Measurements from ENCODE around the gene WSCD1.

The WSCD1 gene

GRCh38 chr17:6035801-6036394 lies 34.3 kb upstream of the WSCD1 start:
- Histone ChIP-seq H3K27me3 (ENCODE audit: insufficient read depth, low read length, poor library complexity) (peaks cover 3% of the 10 kb centered on the region), H3K79me2 (ENCODE audit: insufficient read depth, low read length) (no peaks in the 10 kb centered on the region), H2AFZ (ENCODE audit: low read depth, low read length) (no peak overlapping the region), H3K9me3 (ENCODE audit: insufficient read depth, low read length, severe bottlenecking) (no peaks in the 10 kb centered on the region), H3K9ac (ENCODE audit: low read depth, low read length) (no peak overlapping the region), H3K4me3 (ENCODE audit: low read depth in 1 of 2, low read length in 2 of 2) (no peak overlapping the region), H3K27ac (ENCODE audit: low read length) (no peak overlapping the region), H3K4me2 (ENCODE audit: insufficient read depth, low read length) (no peak overlapping the region), H4K20me1 (ENCODE audit: insufficient read depth, low read length) (peaks cover 3% of the 10 kb centered on the region; the same call in 1 of the 2 replicates), H3K4me1 (ENCODE audit: insufficient read depth, low read length) (no peaks in the 10 kb centered on the region), H3K36me3 (ENCODE audit: insufficient read depth, low read length) (no peaks in the 10 kb centered on the region)
- TF ChIP-seq EZH2 (IDR thresholded peaks at IDR 0.05; ENCODE audit: borderline replicate concordance, low read depth, low read length, severe bottlenecking) (no peak), CTCF (IDR thresholded peaks at IDR 0.05; ENCODE audit: borderline replicate concordance, extremely low read depth, low read length, poor library complexity, severe bottlenecking) (no peak)
- DNase-seq = no peak
- no peak for ATAC-seq (ENCODE audit: insufficient read depth, low read depth)

- no peaks in the 10 kb centered on the region for H3K36me3 ChIP-seq (ENCODE audit: insufficient read depth, low read length)
- H3K4me3 ChIP-seq (ENCODE audit: low read depth in 1 of 2, low read length in 2 of 2) = no peak overlapping the region
- H3K4me2 ChIP-seq (ENCODE audit: insufficient read depth, low read length) = no peak overlapping the region
- DNase-seq = no peak
- no peaks in the 10 kb centered on the region for H3K79me2 ChIP-seq (ENCODE audit: insufficient read depth, low read length)
- TF ChIP-seq CTCF (IDR thresholded peaks at IDR 0.05; ENCODE audit: borderline replicate concordance, extremely low read depth, low read length, poor library complexity, severe bottlenecking) = no peak
- no peak for TF ChIP-seq EZH2 (IDR thresholded peaks at IDR 0.05; ENCODE audit: borderline replicate concordance, low read depth, low read length, severe bottlenecking)
- peaks cover 3% of the 10 kb centered on the region; the same call in 1 of the 2 replicates for H4K20me1 ChIP-seq (ENCODE audit: insufficient read depth, low read length)
- peaks cover 3% of the 10 kb centered on the region for H3K27me3 ChIP-seq (ENCODE audit: insufficient read depth, low read length, poor library complexity)
- H3K27ac ChIP-seq (ENCODE audit: low read length) = no peak overlapping the region
- H3K9ac ChIP-seq (ENCODE audit: low read depth, low read length) = no peak overlapping the region
- no peaks in the 10 kb centered on the region for H3K9me3 ChIP-seq (ENCODE audit: insufficient read depth, low read length, severe bottlenecking)
- ATAC-seq (ENCODE audit: insufficient read depth, low read depth) = no peak
- H3K4me1 ChIP-seq (ENCODE audit: insufficient read depth, low read length) = no peaks in the 10 kb centered on the region
- no peak overlapping the region for H2AFZ ChIP-seq (ENCODE audit: low read depth, low read length)
Measured at GRCh38 chr17:6040504-6040903, 29.7 kb upstream of the WSCD1 start.

GRCh38 chr17:6041246-6041645 lies 28.9 kb upstream of the WSCD1 start:
- H3K9ac ChIP-seq (ENCODE audit: low read depth, low read length) = no peak overlapping the region
- H3K27ac ChIP-seq (ENCODE audit: low read length) = no peak overlapping the region
- no peaks in the 10 kb centered on the region for H3K79me2 ChIP-seq (ENCODE audit: insufficient read depth, low read length)
- no peak for DNase-seq
- H3K4me2 ChIP-seq (ENCODE audit: insufficient read depth, low read length) = no peak overlapping the region
- no peak for ATAC-seq (ENCODE audit: insufficient read depth, low read depth)
- no peaks in the 10 kb centered on the region for H3K4me1 ChIP-seq (ENCODE audit: insufficient read depth, low read length)
- TF ChIP-seq CTCF (IDR thresholded peaks at IDR 0.05; ENCODE audit: borderline replicate concordance, extremely low read depth, low read length, poor library complexity, severe bottlenecking) (no peak), EZH2 (IDR thresholded peaks at IDR 0.05; ENCODE audit: borderline replicate concordance, low read depth, low read length, severe bottlenecking) (no peak)
- H3K4me3 ChIP-seq (ENCODE audit: low read depth in 1 of 2, low read length in 2 of 2) = no peak overlapping the region
- H3K27me3 ChIP-seq (ENCODE audit: insufficient read depth, low read length, poor library complexity) = peaks cover 5% of the 10 kb centered on the region
- H4K20me1 ChIP-seq (ENCODE audit: insufficient read depth, low read length) = peaks cover 3% of the 10 kb centered on the region; the same call in 1 of the 2 replicates
- H3K36me3 ChIP-seq (ENCODE audit: insufficient read depth, low read length) = no peaks in the 10 kb centered on the region
- H3K9me3 ChIP-seq (ENCODE audit: insufficient read depth, low read length, severe bottlenecking) = no peaks in the 10 kb centered on the region
- no peak overlapping the region for H2AFZ ChIP-seq (ENCODE audit: low read depth, low read length)
